GM12874 (cell line): ENCODE results near the gene KLHL25.

ENCODE experiments used
- TF ChIP-seq, protein P1 (sequence below): IDR thresholded peaks from 2 replicates; pipeline ENCODE4 v1.5.1; 2011; ENCODE audit warnings: low read depth, mild to moderate bottlenecking, control low read depth, low read length, moderate library complexity; ENCODE audit not compliant: insufficient read depth

The KLHL25 gene

GRCh38 chr15:85752124-85752475, 42.6 kb downstream of the KLHL25 start:
- TF ChIP-seq, protein P1, sequence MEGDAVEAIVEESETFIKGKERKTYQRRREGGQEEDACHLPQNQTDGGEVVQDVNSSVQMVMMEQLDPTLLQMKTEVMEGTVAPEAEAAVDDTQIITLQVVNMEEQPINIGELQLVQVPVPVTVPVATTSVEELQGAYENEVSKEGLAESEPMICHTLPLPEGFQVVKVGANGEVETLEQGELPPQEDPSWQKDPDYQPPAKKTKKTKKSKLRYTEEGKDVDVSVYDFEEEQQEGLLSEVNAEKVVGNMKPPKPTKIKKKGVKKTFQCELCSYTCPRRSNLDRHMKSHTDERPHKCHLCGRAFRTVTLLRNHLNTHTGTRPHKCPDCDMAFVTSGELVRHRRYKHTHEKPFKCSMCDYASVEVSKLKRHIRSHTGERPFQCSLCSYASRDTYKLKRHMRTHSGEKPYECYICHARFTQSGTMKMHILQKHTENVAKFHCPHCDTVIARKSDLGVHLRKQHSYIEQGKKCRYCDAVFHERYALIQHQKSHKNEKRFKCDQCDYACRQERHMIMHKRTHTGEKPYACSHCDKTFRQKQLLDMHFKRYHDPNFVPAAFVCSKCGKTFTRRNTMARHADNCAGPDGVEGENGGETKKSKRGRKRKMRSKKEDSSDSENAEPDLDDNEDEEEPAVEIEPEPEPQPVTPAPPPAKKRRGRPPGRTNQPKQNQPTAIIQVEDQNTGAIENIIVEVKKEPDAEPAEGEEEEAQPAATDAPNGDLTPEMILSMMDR, result no peak

GRCh38 chr15:85751291-85752123, 43.2 kb downstream of the KLHL25 start:
- TF ChIP-seq, protein P1, result no peak

DNA sequence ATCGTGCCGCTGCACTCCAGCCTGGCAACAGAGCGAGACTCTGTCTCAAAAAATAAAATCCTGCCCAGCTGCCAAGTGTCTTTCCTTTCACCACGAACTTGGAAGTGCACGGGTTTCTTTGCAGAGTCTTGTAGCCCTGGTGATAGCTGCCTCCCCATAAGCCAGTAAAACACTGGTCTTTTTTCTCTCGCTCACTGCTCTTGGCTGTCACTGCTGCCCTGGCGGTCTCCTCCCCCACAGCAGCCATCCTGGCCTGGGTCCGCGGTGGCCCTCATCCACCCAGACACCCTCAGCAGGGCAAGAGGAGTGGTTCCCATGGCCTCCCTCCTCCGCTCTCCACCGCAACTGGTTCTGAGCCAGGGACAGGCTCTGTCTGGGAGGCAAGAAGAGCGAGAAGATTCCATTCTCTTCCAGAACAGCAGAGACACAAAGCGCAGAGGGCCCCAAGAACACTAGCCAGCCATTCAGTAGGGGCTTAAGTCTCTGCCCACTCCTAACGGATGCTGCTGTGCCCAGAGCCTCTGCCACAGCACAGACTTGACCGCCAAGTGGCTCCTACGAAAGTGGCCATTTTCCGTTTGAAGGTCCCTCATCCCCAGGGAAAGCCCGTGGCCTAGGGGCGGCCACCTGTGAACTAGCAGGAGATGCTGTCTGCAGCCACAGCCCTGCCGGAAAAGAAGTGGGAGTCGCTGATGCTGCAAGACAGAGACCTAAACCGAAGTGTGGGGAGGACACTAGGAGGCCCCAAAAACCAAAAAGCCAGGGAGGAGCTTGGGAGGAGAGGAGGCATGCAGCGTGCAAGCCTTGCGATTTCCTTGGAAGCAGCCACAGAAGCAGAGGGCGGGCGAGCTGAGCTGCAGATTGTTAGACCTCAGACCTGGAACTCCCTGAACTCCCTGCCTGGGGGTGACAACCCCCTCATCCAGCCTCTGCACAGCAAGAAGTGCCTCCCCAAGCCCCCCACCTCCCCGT, 44.1 kb downstream of the KLHL25 start:
- TF ChIP-seq, protein P1, result no peak

- TF ChIP-seq, protein P1, result no peak
Observed at GRCh38 chr15:85749261-85750151, 45.2 kb downstream of the KLHL25 start.

DNA sequence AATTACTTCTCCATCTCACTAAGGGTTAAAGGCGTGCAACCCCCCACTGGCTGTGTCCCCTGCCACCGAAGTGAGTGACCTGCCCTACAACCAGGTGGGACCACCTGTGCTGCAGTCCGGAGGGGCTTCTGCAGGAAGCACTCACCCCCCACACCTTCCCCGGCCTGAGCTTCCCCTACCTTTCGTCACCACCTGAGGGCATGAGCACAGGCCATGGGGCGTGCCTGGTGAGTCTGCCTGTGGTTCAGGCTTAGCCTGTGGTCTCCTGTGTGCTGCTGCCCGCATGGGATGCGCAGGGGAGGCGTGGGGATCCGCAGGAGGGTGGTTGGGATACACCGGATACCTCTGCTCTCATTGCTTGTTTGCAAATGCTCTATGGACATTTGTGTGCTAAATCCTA, 46.0 kb downstream of the KLHL25 start:
- TF ChIP-seq, protein P1, result no peak

DNA sequence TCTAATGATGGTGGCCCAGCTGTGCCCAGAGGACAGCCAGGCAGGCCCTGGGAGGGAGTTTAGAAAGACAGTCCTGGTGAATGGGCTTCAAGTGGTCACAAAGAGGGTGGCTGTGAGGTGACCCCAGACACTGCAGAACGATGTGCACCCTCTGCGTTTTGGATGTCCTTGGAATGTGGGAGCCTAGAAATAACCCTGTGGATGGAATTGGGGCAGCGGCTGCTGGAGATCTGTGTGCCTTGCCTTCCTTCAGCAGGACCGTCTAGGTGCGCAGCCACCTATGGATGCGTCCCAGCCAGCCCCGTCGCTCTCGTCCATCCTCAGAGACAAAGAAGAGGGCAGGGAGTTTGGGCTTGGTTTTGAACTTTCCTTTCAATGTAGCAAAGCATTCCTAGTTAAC, 46.5 kb downstream of the KLHL25 start:
- TF ChIP-seq, protein P1, result no peak
